Left ventricle myocardium inferior (tissue), 1 donor: Measurements from ENCODE around the gene IP6K1. TPM values are rescaled to one million over a fixed set of nuclear protein-coding genes. Genes with fewer than 3 reads are reported as not detected.
A peak's percentile ranks its signal among the peaks of the same experiment; 100 is the strongest.
"Not testable (repeated sequence)": the region's sequence is repeated elsewhere in the genome, so short reads cannot be mapped to it uniquely, and the experiment has no call there.

Experiments used
- DNase-seq: peaks from one replicate; pipeline ENCODE4 v3.0.0-alpha.2; 2020
- H3K27ac ChIP-seq: fragments of 200-600 bp; replicated peaks from 2 replicates; pipeline ENCODE4 v1.8.0; 2021
- H3K27me3 ChIP-seq: fragments of 200-600 bp; 2 replicates; pipeline ENCODE4 v1.8.0; 2021; ENCODE audit warnings: low read depth
- H3K36me3 ChIP-seq: fragments of 200-600 bp; 2 replicates; pipeline ENCODE4 v1.8.0; 2021
- H3K4me1 ChIP-seq: fragments of 200-600 bp; 2 replicates; pipeline ENCODE4 v1.8.0; 2021
- H3K4me3 ChIP-seq: fragments of 200-600 bp; 2 replicates; pipeline ENCODE4 v1.8.0; 2021; ENCODE audit warnings: mild to moderate bottlenecking, moderate library complexity
- H3K9me3 ChIP-seq: fragments of 200-600 bp; replicated peaks from 2 replicates; pipeline ENCODE4 v1.8.0; 2021
- CTCF ChIP-seq: fragments of 200-600 bp; IDR thresholded peaks from 2 replicates; pipeline ENCODE4 v1.8.0; 2021; ENCODE audit warnings: antibody characterized with exemption, mild to moderate bottlenecking, borderline replicate concordance
- intact Hi-C: fragments of 100-400 bp; cut with micrococcal nuclease; formaldehyde crosslinking; loops from one replicate; pipeline ENCODE4 v1.11.0; 2022
- long read RNA-seq: library from polyadenylated mRNA; unstranded; transcript quantifications from one replicate; pipeline ENCODE4 v2.0.0, GENCODE V29; 2021
- total RNA-seq: library from RNA; stranded (reverse); fragmentation: NEBNext Ultra II Directional; extraction: Animal tissue kit (Norgen Biotek cat#: 25700); gene quantifications from one replicate; pipeline ENCODE4 v1.2.1, GENCODE V29; 2021
- donor health status: DM: no; HTN: yes; CAD: no; lungs with severe emphysema.

The IP6K1 gene
- total RNA-seq, result 16.9 TPM
- long read RNA-seq, full-length matches to known transcripts, result 16 of 42 reads
- long read RNA-seq, partial matches to known transcripts, result 5 of 42 reads
- long read RNA-seq, other reads (novel, unspliced or antisense), result 21 of 42 reads

- no peak for TF ChIP-seq CTCF
- H3K36me3 ChIP-seq, result peaks cover 15% of the 10 kb centered on the region
- H3K27ac ChIP-seq, result peak within 1 kb of the TSS; percentile 96
- intact Hi-C loops, result no loop called here
- H3K4me3 ChIP-seq, result peak within 1 kb of the TSS; percentile 96
- H3K4me1 ChIP-seq, result peaks cover 55% of the 10 kb centered on the region
- H3K27me3 ChIP-seq, result no peaks in the 10 kb centered on the region
- H3K9me3 ChIP-seq, result no peaks in the 10 kb centered on the region
- DNase-seq, result peak; percentile 100
Measured at GRCh38 chr3:49786357-49787181, at the start of gene IP6K1. Gene IP6K1, minus strand, starts transcription at chr3:49786542. Its CDS starts 38,502 bp downstream, at chr3:49748040.

GRCh38 chr3:49831341-49831740 lies 45.0 kb upstream of the IP6K1 start:
- Histone ChIP-seq H3K36me3 (no peaks in the 10 kb centered on the region), H3K4me1 (no peaks in the 10 kb centered on the region), H3K27me3 (no peaks in the 10 kb centered on the region), H3K9me3 (no peaks in the 10 kb centered on the region), H3K27ac (no peak overlapping the region), H3K4me3 (no peak overlapping the region)
- intact Hi-C loops, result no loop called here
- DNase-seq, result no peak
- no peak for TF ChIP-seq CTCF

- intact Hi-C loops, result no loop called here
- no peaks in the 10 kb centered on the region for H3K4me1 ChIP-seq
Measured at GRCh38 chr3:49826016-49826415, 39.7 kb upstream of the IP6K1 start.

DNA sequence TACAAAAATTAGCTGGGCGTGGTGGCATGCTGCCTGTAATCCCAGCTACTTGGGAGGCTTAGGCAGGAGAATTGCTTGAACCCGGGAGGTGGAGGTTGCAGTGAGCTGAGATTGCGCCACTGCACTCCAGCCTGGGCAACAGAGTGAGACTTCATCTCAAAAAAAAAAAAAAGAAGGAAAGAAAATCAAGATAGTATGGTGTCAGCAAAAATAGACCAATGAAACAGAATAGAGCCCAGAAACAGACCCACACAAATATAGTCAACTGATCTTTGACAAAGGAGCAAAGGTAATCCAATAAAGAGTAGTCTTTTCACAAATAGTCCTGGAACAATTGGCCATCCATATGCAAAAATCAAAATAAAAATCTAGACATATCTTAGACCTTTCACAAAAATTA lies 36.8 kb upstream of the IP6K1 start:
- H3K4me1 ChIP-seq, intact Hi-C loops, DNase-seq, H3K27ac ChIP-seq, H3K27me3 ChIP-seq, H3K36me3 ChIP-seq, H3K4me3 ChIP-seq, H3K9me3 ChIP-seq: not testable (repeated sequence)

More at GRCh38 chr3:49826016-49826415, 39.7 kb upstream of the IP6K1 start:
- no peak for TF ChIP-seq CTCF
- DNase-seq, result no peak
- Histone ChIP-seq H3K27ac (no peak overlapping the region), H3K36me3 (no peaks in the 10 kb centered on the region), H3K4me3 (no peak overlapping the region), H3K9me3 (no peaks in the 10 kb centered on the region), H3K27me3 (no peaks in the 10 kb centered on the region)

DNA sequence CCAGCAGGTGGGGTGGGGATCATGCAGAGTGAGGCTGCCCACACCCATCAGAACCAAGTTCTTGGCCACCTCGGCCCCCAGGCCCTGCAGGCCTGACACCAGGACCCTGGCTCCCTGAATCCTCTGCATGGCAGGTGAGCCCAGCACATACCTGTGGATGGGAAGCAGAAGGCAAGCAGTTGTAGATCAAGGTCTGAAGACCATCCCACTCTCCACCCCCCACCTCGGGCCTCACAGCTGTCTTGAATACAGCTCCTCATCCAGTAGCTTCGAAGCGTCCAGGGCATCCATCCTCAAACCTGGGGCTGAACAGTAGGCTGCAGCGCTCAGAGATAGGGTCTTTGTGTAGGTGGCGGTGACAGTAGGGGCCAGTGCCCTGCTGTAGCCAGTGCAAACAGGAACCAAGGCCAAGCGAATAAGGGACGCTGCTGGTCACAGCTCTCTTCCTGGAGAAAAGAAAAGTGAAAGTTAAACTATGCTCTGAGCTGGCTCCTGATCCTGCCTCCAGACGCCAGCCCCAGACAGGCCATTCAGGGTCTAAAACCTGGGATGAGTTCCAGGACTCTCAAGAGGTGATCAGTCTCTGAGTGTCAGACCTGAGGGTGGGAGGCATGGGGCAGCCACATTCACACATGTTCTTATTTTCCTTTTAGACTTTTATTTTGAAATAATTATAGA lies 27.3 kb upstream of the IP6K1 start, which contains the start of gene UBA7:
UBA7 (minus strand) TSS at position 457 of the 678 bp plus-strand sequence; CDS start at position 291, 166 bp downstream.
- H3K4me3 ChIP-seq, result peak within 1 kb of the TSS; percentile 67
- no peak for TF ChIP-seq CTCF
- H3K36me3 ChIP-seq, result peaks cover 26% of the 10 kb centered on the region
- H3K4me1 ChIP-seq, result peaks cover 37% of the 10 kb centered on the region
- peak within 1 kb of the TSS; percentile 88 for H3K27ac ChIP-seq
- H3K27me3 ChIP-seq, result no peaks in the 10 kb centered on the region
- H3K9me3 ChIP-seq, result no peaks in the 10 kb centered on the region
- intact Hi-C loops, result no loop called here
- peak; percentile 48 for DNase-seq
